GM10266 (cell line): ENCODE measurements around the gene DOC2A.

ENCODE experiments used
- DNase-seq: peaks from one replicate; pipeline ENCODE4 v3.0.0; 2012; ENCODE audit errors: extremely low spot score
- TF ChIP-seq, protein P1 (sequence below): IDR thresholded peaks from 2 replicates; pipeline ENCODE4 v1.5.1; 2012; ENCODE audit warnings: mild to moderate bottlenecking, low read depth; ENCODE audit not compliant: control insufficient read depth, insufficient read depth; ENCODE audit errors: missing control alignments

Gene DOC2A

GRCh38 chr16:29972992-29973383 is 37.8 kb downstream of the DOC2A start:
- TF ChIP-seq, protein P1, sequence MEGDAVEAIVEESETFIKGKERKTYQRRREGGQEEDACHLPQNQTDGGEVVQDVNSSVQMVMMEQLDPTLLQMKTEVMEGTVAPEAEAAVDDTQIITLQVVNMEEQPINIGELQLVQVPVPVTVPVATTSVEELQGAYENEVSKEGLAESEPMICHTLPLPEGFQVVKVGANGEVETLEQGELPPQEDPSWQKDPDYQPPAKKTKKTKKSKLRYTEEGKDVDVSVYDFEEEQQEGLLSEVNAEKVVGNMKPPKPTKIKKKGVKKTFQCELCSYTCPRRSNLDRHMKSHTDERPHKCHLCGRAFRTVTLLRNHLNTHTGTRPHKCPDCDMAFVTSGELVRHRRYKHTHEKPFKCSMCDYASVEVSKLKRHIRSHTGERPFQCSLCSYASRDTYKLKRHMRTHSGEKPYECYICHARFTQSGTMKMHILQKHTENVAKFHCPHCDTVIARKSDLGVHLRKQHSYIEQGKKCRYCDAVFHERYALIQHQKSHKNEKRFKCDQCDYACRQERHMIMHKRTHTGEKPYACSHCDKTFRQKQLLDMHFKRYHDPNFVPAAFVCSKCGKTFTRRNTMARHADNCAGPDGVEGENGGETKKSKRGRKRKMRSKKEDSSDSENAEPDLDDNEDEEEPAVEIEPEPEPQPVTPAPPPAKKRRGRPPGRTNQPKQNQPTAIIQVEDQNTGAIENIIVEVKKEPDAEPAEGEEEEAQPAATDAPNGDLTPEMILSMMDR, result no peak

GRCh38 chr16:29972500-29972899 is 38.3 kb downstream of the DOC2A start:
- no peak for DNase-seq
- TF ChIP-seq, protein P1, result no peak

More at GRCh38 chr16:29972992-29973383, 37.8 kb downstream of the DOC2A start:
- no peak for DNase-seq

GRCh38 chr16:29971304-29971703 is 39.5 kb downstream of the DOC2A start:
- DNase-seq, result no peak
- TF ChIP-seq, protein P1, result no peak

DNA sequence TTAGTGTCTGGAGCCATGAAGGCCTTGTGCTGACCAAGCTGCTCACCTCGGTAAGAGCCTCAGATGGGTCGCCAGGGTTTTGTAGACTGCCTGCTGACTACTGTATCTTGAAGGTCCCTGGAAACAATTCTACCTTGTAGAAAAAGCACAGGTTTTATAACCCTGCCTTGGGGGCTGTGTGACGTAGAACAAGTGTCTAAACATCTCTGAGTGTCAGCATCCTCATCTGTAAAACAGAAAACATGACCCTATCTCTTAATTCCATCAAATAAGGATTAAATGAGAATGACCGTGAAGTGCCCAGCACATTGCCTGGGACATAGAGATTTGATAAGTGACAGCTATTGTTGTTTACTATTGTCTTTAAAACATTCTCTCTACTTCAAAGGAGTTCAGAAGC is 42.6 kb downstream of the DOC2A start:
- TF ChIP-seq, protein P1, result no peak
- DNase-seq, result no peak

DNA sequence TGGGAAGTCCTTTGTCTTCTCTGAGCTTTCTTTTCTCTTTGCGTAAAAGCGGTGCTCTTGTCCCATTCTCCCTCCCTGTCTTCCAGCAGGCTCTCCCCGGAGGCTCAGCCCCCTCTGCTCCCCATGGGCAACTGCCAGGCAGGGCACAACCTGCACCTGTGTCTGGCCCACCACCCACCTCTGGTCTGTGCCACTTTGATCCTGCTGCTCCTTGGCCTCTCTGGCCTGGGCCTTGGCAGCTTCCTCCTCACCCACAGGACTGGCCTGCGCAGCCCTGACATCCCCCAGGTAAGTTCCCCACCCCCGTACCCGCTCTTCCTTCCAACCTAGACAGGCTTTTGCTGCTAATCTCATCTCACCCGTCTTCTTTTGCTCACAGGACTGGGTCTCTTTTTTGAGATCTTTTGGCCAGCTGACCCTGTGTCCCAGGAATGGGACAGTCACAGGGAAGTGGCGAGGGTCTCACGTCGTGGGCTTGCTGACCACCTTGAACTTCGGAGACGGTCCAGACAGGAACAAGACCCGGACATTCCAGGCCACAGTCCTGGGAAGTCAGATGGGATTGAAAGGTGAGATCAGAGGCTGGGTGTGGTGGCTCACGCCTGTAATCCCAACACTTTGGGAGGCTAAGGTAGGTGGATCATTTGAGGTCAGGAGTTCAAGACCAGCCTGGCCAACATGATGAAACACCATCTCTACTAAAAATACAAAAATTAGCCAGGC is 47.6 kb downstream of the DOC2A start:
- DNase-seq, result no peak
- TF ChIP-seq, protein P1, result no peak

- no peak for DNase-seq
Observed at GRCh38 chr16:29962344-29962994, 48.4 kb downstream of the DOC2A start.

More at GRCh38 chr16:29962344-29962994, 48.4 kb downstream of the DOC2A start:
- TF ChIP-seq, protein P1, result no peak
